Transverse colon (tissue), 4 donors: ENCODE measurements around the gene SARS2.
A peak's percentile ranks its signal among the peaks of the same experiment; 100 is the strongest.

ENCODE experiments used
- CTCF ChIP-seq, 5 experiments: fragments of 200-600 bp in 3 of 5; fragments of 450-650 bp in 2 of 5; sonication (generic) in 3 of 5; IDR thresholded peaks; 1 replicate in 2 of 5; 2 replicates in 3 of 5; pipeline ENCODE4 v1.5.1; 2016 to 2017; ENCODE audit warnings: antibody characterized with exemption in 5 of 5, inconsistent platforms in 3 of 5, mild to moderate bottlenecking in 2 of 5, moderate library complexity in 1 of 5
- POLR2A ChIP-seq: fragments of 450-650 bp; IDR thresholded peaks from one replicate; pipeline ENCODE4 v1.6.1; 2016; ENCODE audit warnings: antibody characterized with exemption, mild to moderate bottlenecking, moderate library complexity
- POLR2AphosphoS5 ChIP-seq, 3 donors: sonication (generic); formaldehyde crosslinking; IDR thresholded peaks; one replicate each; pipeline ENCODE4 v1.6.1; 2016; ENCODE audit warnings: antibody characterized with exemption in 3 of 3

DNA sequence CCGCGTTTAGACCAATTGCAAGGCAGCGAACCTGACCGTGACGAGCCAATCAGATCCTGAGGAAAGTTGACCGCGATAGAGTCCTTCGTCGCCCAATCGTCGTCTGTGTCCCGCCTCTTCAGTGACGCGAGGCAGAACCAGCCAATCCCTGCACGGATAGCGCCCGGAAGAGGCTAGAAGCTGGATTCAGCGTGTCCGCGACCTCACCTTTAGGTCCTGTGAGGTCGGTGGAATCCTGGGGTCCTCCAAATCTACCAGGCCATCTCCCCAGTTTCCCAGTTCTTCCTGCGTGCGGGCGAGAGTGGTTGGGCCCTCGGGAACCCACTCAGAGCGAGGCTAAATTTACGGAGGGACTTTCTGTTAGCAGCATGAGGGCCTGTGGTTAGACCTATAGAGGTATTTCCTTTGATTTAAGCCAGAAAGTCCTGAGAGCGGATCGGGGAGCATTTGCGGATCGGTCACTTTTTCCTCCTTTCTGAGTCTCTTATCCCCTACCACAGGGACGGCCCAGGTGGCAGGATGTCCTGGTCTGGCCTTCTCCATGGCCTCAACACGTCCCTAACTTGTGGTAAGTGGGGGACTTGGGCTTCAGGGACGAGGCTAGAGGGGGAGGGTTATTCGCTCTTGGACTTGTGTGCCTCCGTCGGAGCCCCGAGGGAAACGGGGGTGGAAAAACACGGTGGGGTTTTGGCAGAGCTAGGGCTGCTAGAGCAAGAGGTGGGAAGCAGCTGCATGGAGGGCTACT lies 385 bp upstream of the SARS2 start, which contains the start of gene MRPS12:
- TF ChIP-seq POLR2A (peak; percentile 61), POLR2AphosphoS5 (IDR thresholded peaks at IDR 0.05) (peak; percentile 65 to 83 (median 72)), CTCF (IDR thresholded peaks at IDR 0.05) (no peak)
